Uterus (tissue), 4 donors: ENCODE measurements around the gene NXN. TPM values are rescaled to one million over a fixed set of nuclear protein-coding genes. Genes with fewer than 3 reads are reported as not detected.

Experiments used
- DNase-seq, 2 donors: peaks; one replicate each; pipeline ENCODE4 v3.0.0-alpha.2; 2019 to 2020
- H3K27ac ChIP-seq, 2 donors: fragments of 200-600 bp; sonication (generic); 1 replicate in 1 of 2; 2 replicates in 1 of 2; pipeline ENCODE4 v1.5.1; 2016 to 2018
- H3K27me3 ChIP-seq, 2 donors: fragments of 200-600 bp; sonication (generic); one replicate each; pipeline ENCODE4 v1.5.1; 2018 to 2019; ENCODE audit warnings: control low read depth in 1 of 2
- H3K36me3 ChIP-seq, 2 donors: fragments of 200-600 bp; sonication (generic); one replicate each; pipeline ENCODE4 v1.5.1; 2019; ENCODE audit warnings: control low read depth in 1 of 2
- H3K4me1 ChIP-seq, 2 donors: fragments of 200-600 bp; sonication (generic); one replicate each; pipeline ENCODE4 v1.5.1; 2018 to 2019; ENCODE audit warnings: control low read depth in 1 of 2
- H3K4me3 ChIP-seq, 2 donors: fragments of 200-600 bp; sonication (generic); 1 replicate in 1 of 2; 2 replicates in 1 of 2; pipeline ENCODE4 v1.5.1; 2018 to 2019; ENCODE audit warnings: mild to moderate bottlenecking in 1 of 2
- H3K9me3 ChIP-seq, 2 donors: fragments of 200-600 bp; sonication (generic); one replicate each; pipeline ENCODE4 v1.5.1; 2019; ENCODE audit warnings: control low read depth in 1 of 2
- POLR2A ChIP-seq, 2 donors: fragments of 450-650 bp; IDR thresholded peaks; one replicate each; pipeline ENCODE4 v1.6.1; 2016; ENCODE audit warnings: antibody characterized with exemption in 2 of 2, mild to moderate bottlenecking in 1 of 2, moderate library complexity in 1 of 2
- intact Hi-C: fragments of 100-400 bp; cut with DNase I; formaldehyde crosslinking; loops from one replicate; pipeline ENCODE4 v1.15.1; 2023; ENCODE audit warnings: low total_unique reads
- total RNA-seq, 4 donors: library from RNA; depleted of rRNA in 3 of 4; stranded (reverse); fragments of >200 nt in 3 of 4; gene quantifications; one replicate each; pipeline versions ENCODE4 v1.1.0 to v1.2.4, GENCODE V29; 2014 to 2023
- TF ChIP-seq, protein P1 (sequence below), 4 experiments: fragments of 200-600 bp in 2 of 4; fragments of 450-650 bp in 2 of 4; sonication (generic) in 2 of 4; IDR thresholded peaks; one replicate each; pipeline ENCODE4 v1.5.1; 2016 to 2019; ENCODE audit warnings: antibody characterized with exemption in 4 of 4, mild to moderate bottlenecking in 2 of 4, moderate library complexity in 1 of 4
- donor health status: DM: yes; HTN: yes; CAD: no.

The NXN gene
- total RNA-seq, 4 donors from 2014 or later: 6.5 to 99.0 (median 49.9) TPM

- TF ChIP-seq, protein P1, sequence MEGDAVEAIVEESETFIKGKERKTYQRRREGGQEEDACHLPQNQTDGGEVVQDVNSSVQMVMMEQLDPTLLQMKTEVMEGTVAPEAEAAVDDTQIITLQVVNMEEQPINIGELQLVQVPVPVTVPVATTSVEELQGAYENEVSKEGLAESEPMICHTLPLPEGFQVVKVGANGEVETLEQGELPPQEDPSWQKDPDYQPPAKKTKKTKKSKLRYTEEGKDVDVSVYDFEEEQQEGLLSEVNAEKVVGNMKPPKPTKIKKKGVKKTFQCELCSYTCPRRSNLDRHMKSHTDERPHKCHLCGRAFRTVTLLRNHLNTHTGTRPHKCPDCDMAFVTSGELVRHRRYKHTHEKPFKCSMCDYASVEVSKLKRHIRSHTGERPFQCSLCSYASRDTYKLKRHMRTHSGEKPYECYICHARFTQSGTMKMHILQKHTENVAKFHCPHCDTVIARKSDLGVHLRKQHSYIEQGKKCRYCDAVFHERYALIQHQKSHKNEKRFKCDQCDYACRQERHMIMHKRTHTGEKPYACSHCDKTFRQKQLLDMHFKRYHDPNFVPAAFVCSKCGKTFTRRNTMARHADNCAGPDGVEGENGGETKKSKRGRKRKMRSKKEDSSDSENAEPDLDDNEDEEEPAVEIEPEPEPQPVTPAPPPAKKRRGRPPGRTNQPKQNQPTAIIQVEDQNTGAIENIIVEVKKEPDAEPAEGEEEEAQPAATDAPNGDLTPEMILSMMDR (IDR thresholded peaks at IDR 0.05): no peak
- TF ChIP-seq POLR2A (IDR thresholded peaks at IDR 0.05): no peak
- Histone ChIP-seq H3K4me3 (no peak overlapping the region), H3K4me1 (no peaks in the 10 kb centered on the region), H3K27ac (no peak overlapping the region), H3K36me3 (no peaks in the 10 kb centered on the region), H3K9me3 (no peaks in the 10 kb centered on the region), H3K27me3 (no peaks in the 10 kb centered on the region)
- no peak for DNase-seq
- intact Hi-C loops: no loop called here
Measured at GRCh38 chr17:1013729-1014090, 34.1 kb upstream of the NXN start.

- Histone ChIP-seq H3K4me3 (no peak overlapping the region), H3K4me1 (no peaks in the 10 kb centered on the region), H3K27ac (no peak overlapping the region), H3K36me3 (no peaks in the 10 kb centered on the region), H3K27me3 (no peaks in the 10 kb centered on the region), H3K9me3 (no peaks in the 10 kb centered on the region)
- intact Hi-C loops: no loop called here
- TF ChIP-seq POLR2A (IDR thresholded peaks at IDR 0.05): no peak
- TF ChIP-seq, protein P1 (IDR thresholded peaks at IDR 0.05): no peak
- DNase-seq: no peak
Measured at GRCh38 chr17:1012823-1013728, 33.5 kb upstream of the NXN start.

DNA sequence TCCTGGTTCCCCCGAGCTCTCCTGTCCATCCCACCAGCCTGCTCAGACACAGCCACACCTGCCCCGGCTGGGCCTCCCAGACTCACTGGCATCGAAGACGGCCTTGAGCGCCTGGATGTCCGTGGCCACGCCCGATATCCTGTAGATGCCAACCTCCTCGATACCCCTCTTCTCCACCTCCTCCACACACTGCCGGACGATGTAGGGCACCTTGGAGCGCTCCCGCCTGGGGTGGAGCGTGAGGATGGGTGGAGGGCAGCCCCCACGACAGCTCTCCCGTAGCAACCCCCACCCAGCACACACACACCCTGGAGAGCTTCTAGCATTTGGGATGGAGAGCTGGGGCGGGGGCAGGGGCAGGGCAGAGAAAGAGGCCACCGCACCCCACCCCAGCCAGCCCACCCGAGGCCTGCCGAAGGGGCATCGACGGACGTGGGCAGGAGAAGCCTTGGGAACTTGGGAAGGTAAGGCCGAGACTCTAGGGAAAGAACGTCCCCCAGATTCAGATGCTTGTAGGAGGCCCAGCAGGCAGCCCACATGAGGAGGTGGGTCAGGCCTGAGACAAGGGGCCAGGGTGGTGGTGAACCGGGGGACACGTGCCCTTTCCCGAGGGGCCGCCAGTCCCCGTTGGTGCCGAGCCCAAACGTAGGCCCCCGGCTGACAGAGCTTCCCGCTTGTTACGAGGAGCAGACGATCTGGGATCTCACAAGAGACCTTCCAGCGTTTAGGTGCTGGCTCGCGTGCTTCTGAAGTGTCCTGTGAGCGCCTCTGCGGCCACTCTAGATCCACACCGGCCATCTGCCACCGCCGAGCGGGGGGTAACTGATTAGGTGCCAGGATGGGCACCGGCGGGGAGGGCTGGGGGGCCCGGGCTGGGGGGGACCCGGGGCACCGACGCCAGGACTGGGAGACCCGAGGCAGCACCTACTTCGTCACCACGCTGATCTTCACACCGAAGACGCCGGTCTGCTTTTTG, 32.5 kb upstream of the NXN start:
- Histone ChIP-seq H3K4me3 (no peak overlapping the region), H3K9me3 (no peaks in the 10 kb centered on the region), H3K36me3 (no peaks in the 10 kb centered on the region), H3K27me3 (no peaks in the 10 kb centered on the region), H3K27ac (no peak overlapping the region), H3K4me1 (no peaks in the 10 kb centered on the region)
- TF ChIP-seq, protein P1 (IDR thresholded peaks at IDR 0.05): no peak
- TF ChIP-seq POLR2A (IDR thresholded peaks at IDR 0.05): no peak
- DNase-seq: no peak
- intact Hi-C loops: no loop called here

- H3K36me3 ChIP-seq: no peaks in the 10 kb centered on the region
- TF ChIP-seq POLR2A (IDR thresholded peaks at IDR 0.05): no peak
- TF ChIP-seq, protein P1 (IDR thresholded peaks at IDR 0.05): no peak
- no peaks in the 10 kb centered on the region for H3K4me1 ChIP-seq
- H3K9me3 ChIP-seq: no peaks in the 10 kb centered on the region
- DNase-seq: no peak
- intact Hi-C loops: no loop called here
- no peak overlapping the region for H3K27ac ChIP-seq
- H3K4me3 ChIP-seq: no peak overlapping the region
- H3K27me3 ChIP-seq: no peaks in the 10 kb centered on the region
Measured at GRCh38 chr17:1011138-1011537, 31.6 kb upstream of the NXN start.
